NCI-H1436 (cell line): Measurements from ENCODE around the gene IL16.

Source experiments
- DNase-seq: peaks from one replicate; lab custom pipeline; 2025; lab: John Stamatoyannopoulos, UW

The IL16 gene

DNA sequence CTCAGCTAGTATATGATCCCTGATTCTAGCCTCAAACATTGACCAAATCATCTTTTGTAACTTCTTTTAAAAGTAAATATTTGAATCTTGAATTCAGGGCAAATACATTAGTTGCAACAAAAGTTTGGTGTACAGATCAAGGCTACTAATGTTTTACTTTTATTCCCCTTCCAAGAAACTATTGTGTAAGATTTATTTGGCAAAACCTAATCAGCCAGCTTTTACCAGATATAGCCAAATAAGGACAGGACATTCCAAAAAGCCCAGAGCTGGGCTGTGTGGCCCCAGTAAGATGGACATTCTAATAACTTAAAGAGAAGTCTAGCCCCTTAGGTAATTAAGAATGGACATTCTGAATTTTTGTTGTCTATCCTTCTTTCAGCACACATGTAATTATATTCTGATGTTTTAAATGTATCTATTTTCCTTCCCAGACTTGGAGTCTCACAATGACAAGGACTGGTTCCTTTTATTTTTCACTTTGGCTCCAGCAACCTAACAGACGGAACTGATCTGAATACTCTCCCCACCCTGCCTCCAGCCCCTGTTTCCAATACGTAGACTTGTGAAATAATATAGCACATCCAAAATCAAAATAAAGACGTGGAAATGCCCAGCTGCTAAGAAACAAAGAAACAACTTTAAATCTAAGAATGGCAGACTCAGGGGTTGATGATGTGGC is 79.2 kb downstream of the IL16 start:
- DNase-seq = no peak

GRCh38 chr15:81276967-81277366 is 80.3 kb downstream of the IL16 start:
- no peak for DNase-seq

DNA sequence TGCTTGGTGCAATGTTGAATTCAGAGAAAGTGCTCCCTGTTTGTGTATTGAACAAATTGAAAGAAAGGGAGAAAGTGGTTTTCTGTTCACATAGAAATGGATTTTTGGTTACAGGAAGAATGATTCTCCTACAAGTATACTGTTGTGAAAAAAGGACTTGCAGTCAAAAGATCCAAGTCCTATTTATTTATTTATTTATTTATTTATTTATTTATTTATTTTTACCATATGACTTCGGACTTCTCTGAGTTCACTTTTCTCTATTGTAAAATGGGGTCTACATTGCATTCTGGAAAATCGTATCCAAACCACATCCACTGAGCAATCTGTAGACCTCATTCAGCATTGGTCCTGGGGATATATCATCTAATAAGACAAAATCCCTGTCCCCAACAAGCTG is 81.2 kb downstream of the IL16 start:
- no peak for DNase-seq

GRCh38 chr15:81278306-81279029 is 81.8 kb downstream of the IL16 start:
- DNase-seq = no peak

- no peak for DNase-seq
Observed at GRCh38 chr15:81279621-81280485, 83.2 kb downstream of the IL16 start.

DNA sequence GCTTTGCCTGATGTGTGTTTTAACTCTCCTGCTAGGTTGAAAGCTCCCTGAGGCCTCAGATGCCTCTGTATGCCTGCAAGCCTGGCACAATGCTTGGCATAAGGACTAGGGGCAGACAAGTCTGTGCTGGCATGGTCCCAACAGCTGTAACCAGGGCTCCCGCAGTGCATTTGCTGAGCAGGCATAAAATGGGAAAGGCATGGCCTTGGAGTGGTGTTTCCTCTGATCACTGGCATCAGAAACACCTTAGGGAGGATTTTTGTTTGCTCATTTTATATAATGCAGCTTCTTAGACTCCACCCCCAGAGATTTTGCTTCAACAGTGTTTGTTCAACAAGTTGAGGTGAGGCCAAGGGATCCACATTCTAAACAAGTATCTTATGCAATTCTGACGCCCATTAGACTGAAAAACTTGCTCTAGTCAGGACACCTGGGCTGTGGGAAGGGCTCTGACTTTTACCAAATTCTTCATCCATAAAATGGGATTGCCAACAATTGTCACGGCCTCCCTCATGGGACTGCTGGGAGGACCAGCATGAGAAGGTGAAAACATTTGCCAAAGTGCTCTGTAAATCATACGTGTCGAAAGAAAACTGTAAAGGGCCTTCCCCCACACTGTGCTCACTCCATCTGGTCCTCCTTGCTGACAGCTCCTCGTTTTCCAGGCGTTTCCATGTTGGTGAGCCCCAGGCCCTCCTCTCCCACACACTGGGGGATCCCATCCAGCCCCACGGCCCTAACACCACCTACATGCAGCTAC is 84.2 kb downstream of the IL16 start:
- DNase-seq = no peak

GRCh38 chr15:81281456-81281735 is 84.7 kb downstream of the IL16 start:
- no peak for DNase-seq

GRCh38 chr15:81281766-81282605 is 85.3 kb downstream of the IL16 start:
- DNase-seq = no peak

DNA sequence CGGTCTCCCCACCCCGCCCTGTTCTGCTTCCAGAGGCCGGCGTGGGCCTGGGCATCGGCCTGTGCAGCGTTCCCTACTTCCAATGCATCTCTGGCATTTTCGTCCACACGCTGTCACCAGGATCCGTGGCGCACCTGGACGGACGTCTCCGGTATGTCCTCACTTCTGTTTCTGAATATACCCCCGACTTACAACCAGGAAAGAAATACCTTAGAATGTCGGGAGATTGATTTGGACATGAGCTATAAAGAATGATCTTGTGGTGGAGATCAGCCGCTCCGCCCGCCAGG is 85.9 kb downstream of the IL16 start:
- DNase-seq = no peak

DNA sequence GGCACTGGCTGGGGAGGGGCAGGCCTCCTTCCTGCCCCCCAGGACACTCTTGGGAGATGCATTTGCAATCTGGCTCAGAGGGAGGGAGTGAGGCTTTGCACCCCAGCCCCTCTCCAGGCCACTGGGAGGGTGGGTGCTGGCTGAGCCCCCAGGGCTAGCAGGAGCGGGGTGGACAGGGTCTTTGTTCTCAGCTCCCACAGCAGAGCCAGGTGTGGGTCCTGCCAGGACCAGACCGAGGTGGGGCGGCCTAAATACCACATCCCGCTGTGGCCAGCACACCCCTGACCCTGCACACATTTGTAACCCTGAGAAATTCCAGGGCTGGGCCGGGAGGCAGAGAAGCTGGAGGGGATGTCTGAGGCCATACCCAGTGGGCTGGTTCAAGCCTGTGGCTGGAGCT is 86.2 kb downstream of the IL16 start:
- no peak for DNase-seq

- no peak for DNase-seq
Observed at GRCh38 chr15:81284256-81285031, 87.8 kb downstream of the IL16 start.

DNA sequence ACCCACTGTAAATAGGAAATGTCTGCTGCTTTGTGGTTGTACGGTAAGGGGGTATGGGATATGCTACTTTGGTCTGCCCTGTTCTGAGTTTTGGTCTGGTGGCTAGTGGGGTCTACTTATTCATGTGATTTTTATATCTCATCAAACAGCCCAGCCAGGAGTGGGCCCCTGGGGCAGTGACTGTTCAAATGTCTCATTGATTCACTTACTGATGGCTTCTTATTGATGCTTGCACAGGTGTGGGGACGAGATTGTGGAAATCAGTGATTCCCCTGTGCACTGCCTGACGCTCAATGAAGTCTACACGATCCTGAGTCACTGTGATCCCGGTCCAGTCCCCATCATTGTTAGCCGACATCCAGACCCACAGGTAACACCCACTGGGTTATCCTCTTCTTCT is 88.8 kb downstream of the IL16 start:
- no peak for DNase-seq

DNA sequence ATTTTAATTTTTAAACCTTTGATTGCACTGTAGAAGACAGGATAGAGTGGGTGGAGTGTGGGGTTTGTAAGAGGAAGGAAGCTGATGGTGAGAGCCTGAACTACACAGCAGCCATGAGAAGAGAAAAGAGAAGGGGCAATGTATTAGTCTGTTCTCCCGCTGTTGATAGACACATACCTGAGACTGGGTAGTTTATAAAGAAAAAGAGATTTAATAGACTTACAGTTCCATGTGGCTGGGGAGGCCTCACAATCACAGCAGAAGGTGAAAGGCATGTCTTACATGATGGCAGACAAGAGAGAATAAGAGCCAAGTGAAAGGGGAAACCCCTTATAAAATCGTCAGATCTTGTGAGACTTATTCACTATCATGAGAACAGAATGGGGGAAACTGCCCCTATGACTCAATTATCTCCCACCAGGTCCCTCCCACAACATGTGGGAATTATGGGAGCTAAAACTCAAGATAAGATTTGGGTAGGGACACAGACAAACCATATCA is 90.0 kb downstream of the IL16 start:
- no peak for DNase-seq

GRCh38 chr15:81288040-81288439 is 91.4 kb downstream of the IL16 start:
- no peak for DNase-seq

- DNase-seq = no peak
Observed at GRCh38 chr15:81288616-81289015, 91.9 kb downstream of the IL16 start.

- DNase-seq = no peak
Observed at GRCh38 chr15:81289910-81290309, 93.2 kb downstream of the IL16 start.

DNA sequence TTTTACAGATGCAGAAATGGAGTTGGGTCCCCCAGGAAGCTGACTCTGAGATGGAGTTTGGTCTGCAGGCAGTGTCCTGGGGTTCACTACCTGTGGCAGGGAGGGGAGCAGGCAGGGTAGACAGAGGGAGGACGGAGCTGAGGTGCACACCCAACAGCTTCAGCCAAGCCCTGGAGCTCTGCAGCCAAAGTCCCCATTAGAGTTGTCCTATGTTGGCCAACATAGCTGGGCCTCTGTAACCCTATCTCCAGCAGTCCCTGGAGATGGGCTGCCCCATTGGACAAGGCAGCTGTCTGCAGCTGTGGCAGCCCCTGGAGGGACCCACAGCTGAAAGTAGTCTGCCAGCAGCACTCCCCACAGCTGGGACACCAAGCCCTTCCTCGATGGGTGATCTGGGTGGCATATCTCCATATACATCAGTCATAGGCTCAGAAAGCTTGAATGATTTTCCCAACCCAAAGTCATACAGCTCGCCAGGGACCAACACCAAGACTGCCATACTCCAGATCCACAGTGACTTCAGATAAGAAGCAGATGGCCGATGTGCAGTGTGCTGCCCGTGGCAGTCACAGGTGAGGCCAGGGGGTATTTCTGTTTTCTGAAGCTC is 95.3 kb downstream of the IL16 start:
- no peak for DNase-seq

DNA sequence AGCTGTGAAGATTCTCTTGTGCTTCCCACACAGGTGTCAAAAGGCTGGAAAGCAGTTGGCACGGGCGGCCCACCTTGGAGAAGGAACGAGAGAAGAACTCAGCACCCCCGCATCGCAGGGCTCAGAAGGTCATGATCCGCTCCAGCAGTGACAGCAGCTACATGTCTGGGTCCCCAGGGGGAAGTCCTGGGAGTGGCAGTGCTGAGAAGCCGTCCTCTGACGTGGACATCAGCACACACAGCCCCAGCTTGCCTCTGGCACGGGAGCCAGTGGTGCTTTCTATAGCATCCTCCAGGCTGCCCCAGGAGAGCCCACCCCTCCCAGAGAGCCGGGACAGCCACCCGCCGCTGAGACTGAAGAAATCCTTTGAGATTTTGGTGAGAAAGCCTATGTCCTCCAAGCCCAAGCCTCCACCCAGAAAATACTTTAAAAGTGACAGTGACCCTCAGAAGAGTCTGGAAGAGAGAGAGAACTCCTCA is 95.9 kb downstream of the IL16 start:
- DNase-seq = no peak

DNA sequence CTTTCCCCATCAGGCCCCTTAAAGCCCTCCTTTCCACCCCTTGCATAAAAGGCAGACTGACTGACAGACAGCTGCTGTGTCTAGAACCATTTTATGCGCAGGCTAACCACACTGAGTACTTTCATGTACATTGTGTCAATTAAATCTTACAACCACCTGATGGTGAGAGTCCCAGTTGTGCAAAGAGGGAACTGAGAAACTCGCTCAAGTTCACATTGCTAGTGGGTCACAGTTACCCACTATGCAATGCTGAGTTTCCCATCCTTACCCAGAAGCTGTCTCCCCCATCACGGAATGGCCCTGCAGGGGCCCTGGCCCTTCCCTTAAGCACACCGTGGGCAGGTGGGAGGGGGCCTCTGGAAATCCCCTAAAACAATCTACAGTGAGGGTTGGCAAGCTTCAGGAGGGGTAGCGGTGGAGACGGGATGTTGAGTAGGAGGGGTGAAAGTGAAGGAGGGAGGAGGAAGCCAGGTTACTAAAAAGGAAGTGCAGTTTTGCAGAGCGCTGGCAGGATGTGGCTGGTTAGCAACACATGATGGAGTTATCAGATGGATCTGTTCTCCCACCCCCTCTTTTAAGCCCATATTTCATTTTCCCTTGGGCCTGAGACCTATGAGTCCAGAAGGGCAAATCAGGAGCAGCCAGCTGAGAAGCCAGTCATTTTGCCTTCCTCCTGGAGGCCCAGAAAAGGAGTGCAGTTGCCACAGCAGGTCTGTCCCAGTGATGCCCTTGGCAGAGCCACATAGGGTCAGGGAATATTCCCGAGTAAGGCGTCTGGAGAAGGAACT is 97.2 kb downstream of the IL16 start:
- no peak for DNase-seq
